CD4-positive, alpha-beta T cell treated with Interleukin-1 beta for 1 hour (primary cell): Measurements from ENCODE around the gene FGR.
"Not testable (repeated sequence)": the region's sequence is repeated elsewhere in the genome, so short reads cannot be mapped to it uniquely, and the experiment has no call there.

Experiments used
- DNase-seq, 2 donors: peaks; one replicate each; pipeline ENCODE4 v3.0.0-alpha.2; 2020 to 2022

FGR gene

GRCh38 chr1:27634985-27635367, at the start of gene FGR:
FGR (minus strand) TSS chr1:27635185; CDS start chr1:27623916, 11,269 bp downstream.
- peak in 1 of 2 donors; percentile 61 for DNase-seq

GRCh38 chr1:27684176-27684575, 49.2 kb upstream of the FGR start:
- DNase-seq = no peak

DNA sequence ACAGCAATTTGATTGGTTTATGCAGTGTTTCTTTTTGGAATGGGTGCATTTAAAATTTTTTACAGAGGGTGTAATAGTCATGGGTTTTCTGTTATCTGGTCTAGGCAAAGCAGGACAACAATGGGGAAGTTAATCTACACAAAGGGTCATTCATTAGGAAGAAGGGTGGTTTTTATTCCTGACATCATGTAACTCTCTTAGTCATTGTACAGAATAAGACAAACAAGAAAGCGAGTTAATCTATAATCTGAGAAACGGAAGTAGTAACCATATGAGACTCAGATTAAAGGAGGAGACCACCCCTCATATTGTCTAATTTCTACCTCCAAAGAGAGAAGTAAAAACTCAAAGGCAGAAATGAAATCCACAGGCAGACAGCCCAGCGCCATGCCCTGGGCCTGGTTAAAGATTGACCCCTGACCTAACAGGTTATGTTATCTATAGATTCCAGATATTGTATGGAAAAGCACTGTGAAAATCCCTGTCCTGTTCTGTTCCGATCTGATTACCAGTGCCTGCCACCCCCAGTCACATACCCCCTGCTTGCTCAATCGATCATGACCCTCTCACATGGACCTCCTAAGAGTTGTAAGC, 47.5 kb upstream of the FGR start:
- no peak for DNase-seq

GRCh38 chr1:27681580-27681979, 46.6 kb upstream of the FGR start:
- not testable (repeated sequence) for DNase-seq

DNA sequence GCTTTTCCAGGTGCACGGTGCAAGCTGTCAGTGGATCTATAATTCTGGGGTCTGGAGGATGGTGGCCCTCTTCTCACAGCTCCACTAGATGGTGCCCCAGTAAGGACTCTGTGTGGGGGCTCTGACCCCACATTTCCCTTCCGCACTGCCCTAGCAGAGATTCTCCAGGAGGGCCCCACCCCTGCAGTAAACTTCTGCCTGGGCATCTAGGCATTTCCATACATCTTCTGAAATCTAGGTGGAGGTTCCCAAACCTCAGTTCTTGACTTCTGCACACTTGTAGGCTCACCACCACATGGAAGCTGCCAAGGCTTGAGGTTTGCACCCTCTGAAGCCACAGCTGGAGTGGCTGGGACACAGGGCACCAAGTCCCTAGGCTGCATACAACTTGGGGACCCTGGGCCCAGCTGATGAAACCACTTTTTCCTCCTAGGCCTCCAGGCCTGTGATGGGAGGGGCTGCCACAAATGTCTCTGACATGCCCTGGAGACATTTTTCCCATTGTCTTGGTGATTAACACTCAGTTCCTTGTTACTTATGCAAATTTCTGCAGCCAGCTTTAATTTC, 45.3 kb upstream of the FGR start:
- not testable (repeated sequence) for DNase-seq

- no peak for DNase-seq
Observed at GRCh38 chr1:27678747-27679146, 43.8 kb upstream of the FGR start.

DNA sequence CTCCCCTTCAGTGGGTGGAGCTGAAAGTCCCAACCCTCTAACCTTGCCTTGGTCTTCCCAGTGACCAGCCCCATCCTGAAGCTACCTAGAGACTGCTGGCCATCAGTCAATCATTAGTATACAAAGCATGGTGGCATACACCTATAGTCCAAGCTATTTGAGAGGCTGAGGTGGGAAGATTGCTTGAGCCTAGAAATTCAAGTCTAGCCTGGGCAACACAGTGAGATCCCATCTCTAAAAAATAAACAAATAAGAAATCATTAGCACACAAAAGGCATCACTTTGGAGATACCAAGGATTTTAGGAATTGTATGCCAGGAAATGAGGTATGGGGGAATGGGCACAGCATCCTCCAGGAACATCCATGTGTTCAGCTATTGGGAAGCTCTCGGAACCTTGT, 41.4 kb upstream of the FGR start:
- no peak for DNase-seq

DNA sequence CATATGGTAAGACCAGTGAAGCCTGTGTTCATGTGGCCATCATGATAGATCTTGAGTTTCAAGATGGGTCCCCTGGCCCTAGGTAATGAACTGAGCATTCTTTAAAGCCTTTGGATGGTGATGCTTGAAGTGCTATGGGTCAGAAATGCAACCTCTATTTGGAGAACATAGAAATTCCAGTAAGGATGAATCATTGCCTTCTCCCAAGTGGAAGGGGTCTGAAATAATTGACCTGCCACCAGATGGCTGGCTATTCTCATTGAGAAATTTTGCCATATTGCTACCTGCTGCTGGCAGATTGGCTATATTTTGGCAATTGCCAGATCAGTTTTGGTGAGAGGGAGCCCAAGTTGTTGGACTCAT, 37.7 kb upstream of the FGR start:
- DNase-seq = no peak

- peak; percentile 78 to 87 for DNase-seq
Observed at GRCh38 chr1:27671964-27672749, 37.2 kb upstream of the FGR start, which contains the start of gene IFI6. IFI6 (minus strand) TSS chr1:27672192; CDS start chr1:27669314, 2,878 bp downstream.

DNA sequence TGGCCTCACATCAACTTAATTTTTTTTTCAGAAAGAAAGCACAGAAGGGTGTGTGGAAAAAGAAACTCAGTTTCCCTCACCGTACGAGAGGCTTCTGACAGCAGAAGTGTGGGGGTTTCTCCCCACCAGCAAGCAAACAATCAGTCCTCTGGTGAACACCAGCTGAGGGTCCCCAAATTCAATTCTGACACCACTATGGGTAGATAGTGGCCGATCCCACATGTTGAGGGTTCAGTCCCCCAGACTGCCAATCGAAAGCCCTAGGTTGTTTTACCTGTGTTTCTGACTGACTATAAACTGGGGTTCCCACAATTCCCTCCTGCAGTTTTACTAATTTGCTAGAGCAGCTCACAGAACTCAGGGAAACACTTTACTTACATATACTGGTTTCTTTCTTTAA, 34.9 kb upstream of the FGR start:
- DNase-seq = no peak

- DNase-seq = peak; percentile 81 to 87
Observed at GRCh38 chr1:27668808-27669723, 34.1 kb upstream of the FGR start.

GRCh38 chr1:27668121-27668807, 33.3 kb upstream of the FGR start:
- DNase-seq = no peak

DNA sequence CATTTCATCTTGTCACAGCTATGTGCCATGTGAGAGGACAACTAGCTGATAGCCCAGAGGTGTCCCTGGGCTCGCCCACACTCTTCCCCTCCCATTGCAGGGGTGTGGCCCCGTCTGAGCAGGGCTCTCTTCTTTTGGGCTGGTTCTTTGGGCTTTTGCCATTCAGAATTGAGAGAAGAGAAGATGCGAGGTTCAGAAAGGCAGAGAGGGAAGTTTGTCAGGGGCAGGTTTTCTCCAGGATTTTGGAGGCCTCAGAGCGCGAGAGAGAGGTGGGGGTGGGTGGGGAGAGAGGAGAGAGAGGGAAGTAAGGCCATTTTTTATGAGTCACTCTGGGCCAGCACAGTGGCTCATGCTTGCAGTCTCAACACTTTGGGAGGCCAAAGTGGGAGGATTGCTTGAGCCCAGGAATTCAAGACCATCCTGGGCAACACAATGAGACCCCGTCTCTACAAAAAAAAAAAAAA, 31.8 kb upstream of the FGR start:
- peak in 1 of 2 donors; percentile 24 for DNase-seq

- DNase-seq = no peak
Observed at GRCh38 chr1:27666294-27666693, 31.3 kb upstream of the FGR start.

GRCh38 chr1:27665016-27665651, 30.1 kb upstream of the FGR start:
- no peak for DNase-seq

GRCh38 chr1:27664291-27664690, 29.3 kb upstream of the FGR start:
- DNase-seq = no peak

DNA sequence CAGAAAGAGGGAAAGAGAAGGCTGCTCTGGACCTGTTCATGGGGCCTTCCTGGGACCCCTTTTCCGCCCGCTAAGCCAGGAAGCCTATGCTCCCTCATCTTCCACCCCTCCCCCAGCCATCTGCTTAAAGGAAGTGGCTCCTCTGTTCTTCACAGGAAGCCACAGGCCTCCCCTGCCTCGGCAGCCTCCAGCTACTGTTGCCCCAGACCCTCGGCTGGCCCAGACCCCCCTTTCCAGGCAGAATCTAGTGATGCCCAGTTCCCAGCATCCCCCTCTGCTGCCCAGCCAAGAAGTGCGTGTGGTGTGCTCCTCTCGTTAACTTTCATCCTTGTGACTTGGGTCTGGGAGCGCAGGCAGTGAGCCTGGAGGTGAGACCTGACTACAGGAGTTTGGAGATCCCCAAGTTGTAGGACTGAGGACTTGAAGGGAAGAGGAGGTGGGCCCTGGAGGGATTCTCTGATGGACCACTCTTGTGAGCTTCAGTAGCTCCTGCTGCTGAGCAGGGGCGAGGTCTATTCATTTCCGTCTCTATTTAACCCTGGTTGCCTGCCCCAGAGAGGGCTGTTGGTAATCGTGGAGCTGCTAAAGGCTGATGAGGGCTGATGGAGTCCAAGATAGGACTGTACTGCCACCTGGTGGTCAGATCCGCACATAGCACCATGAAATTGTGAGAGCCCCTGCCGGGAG, 27.9 kb upstream of the FGR start:
- peak; percentile 87 to 92 for DNase-seq

GRCh38 chr1:27662261-27662660, 27.3 kb upstream of the FGR start:
- no peak for DNase-seq

- DNase-seq = no peak
Observed at GRCh38 chr1:27661412-27662075, 26.6 kb upstream of the FGR start.

DNA sequence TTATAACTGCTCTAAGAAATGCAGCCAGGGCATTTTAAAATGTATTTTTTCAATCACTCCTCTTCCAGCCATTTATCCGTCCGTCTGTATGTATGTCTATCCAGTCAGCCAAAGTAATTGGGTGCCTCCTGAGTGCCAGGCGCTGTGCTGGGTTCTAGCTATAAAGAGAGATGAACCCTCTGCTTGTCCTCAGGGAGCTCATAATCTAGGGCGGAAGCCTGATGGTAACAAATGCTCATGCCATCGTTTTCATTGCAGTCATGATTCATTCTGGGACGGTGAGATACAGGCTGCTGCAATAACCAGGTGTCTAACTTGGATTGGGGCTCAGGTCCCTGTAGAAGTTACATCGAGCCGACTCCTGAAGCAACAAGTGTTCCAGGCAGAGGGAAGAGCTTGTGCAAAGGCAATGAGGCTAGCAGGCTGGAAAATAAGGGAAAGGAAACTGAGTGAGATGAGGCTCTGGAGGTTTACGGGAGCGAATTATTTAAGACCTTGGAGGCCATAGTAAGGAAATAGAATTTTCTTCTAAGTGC, 25.4 kb upstream of the FGR start:
- DNase-seq = no peak
